HG02943 (cell line): ENCODE results near the gene EREG.
"Not testable (repeated sequence)": the region's sequence is repeated elsewhere in the genome, so short reads cannot be mapped to it uniquely, and the experiment has no call there.

Experiments
- ATAC-seq: cut with Tn5 transposase; IDR thresholded peaks from one replicate; pipeline ENCODE4 v1.9.1; 2021; ENCODE audit warnings: mild to moderate bottlenecking, low read depth, moderate library complexity; ENCODE audit not compliant: unreplicated experiment

Gene EREG

GRCh38 chr4:74339501-74339900, 25.4 kb upstream of the EREG start:
- no peak for ATAC-seq

- not testable (repeated sequence) for ATAC-seq
Measured at GRCh38 chr4:74340421-74340820, 24.5 kb upstream of the EREG start.

GRCh38 chr4:74344031-74344430, 20.9 kb upstream of the EREG start:
- ATAC-seq = no peak

- ATAC-seq = no peak
Measured at GRCh38 chr4:74353858-74354257, 11.1 kb upstream of the EREG start.

GRCh38 chr4:74357965-74358364, 7.0 kb upstream of the EREG start:
- no peak for ATAC-seq

- ATAC-seq = no peak
Measured at GRCh38 chr4:74361671-74362070, 3.3 kb upstream of the EREG start.

GRCh38 chr4:74362347-74362746, 2.6 kb upstream of the EREG start:
- no peak for ATAC-seq

- ATAC-seq = no peak
Measured at GRCh38 chr4:74364256-74364651, 691 bp upstream of the EREG start.

- no peak for ATAC-seq
Measured at GRCh38 chr4:74365761-74366160, 816 bp downstream of the EREG start.

GRCh38 chr4:74366367-74366911, 1.5 kb downstream of the EREG start:
- peak; percentile 43 for ATAC-seq

GRCh38 chr4:74367656-74368290, 2.8 kb downstream of the EREG start:
- ATAC-seq = no peak

GRCh38 chr4:74368596-74368995, 3.7 kb downstream of the EREG start:
- ATAC-seq = no peak

- no peak for ATAC-seq
Measured at GRCh38 chr4:74369855-74370254, 4.9 kb downstream of the EREG start.

GRCh38 chr4:74370912-74371311, 6.0 kb downstream of the EREG start:
- peak; percentile 68 for ATAC-seq

- ATAC-seq = no peak
Measured at GRCh38 chr4:74374128-74374527, 9.2 kb downstream of the EREG start.

GRCh38 chr4:74374561-74375327, 9.8 kb downstream of the EREG start:
- no peak for ATAC-seq

GRCh38 chr4:74375824-74376426, 11.0 kb downstream of the EREG start:
- no peak for ATAC-seq

- no peak for ATAC-seq
Measured at GRCh38 chr4:74376888-74377483, 12.0 kb downstream of the EREG start.

- ATAC-seq = no peak
Measured at GRCh38 chr4:74377714-74378113, 12.8 kb downstream of the EREG start.

GRCh38 chr4:74378573-74378972, 13.6 kb downstream of the EREG start:
- no peak for ATAC-seq

GRCh38 chr4:74379912-74380311, 15.0 kb downstream of the EREG start:
- no peak for ATAC-seq
